ENCODE measurements around the gene KLK3.

Gene KLK3

DNA sequence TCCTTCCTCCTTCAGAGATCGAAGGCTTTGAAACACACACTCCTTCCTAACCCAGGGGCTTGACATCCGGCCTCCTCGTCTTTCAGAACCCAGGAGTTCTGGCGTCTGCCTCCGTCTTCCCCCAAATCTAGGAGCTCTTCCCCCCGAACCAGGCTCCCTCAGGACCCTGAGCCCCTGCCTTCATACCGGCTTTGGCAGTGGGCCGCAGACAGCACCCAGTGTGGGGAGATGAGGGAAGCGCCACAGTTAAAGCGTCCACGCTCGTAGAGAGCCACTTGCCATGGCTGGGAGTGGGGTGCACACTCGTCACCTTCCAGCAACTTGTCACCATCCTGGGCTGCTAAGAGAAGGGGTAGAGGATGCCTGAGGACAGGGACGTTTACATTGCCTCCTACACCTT is 27.2 kb upstream of the KLK3 start:
- Histone ChIP-seq H3K9me3 (replicated peaks in 1 of 2; ENCODE audit: control insufficient read depth in 2 of 2, insufficient read depth in 1 of 2, low read depth in 1 of 2, low read length in 2 of 2) (peaks cover 0 to 6% of the 10 kb centered on the region in 2 donors), H3K18ac (ENCODE audit: low read length) (peak overlapping the region; percentile 67), H2BK12ac (ENCODE audit: low read length) (no peak overlapping the region), H3K27me3 (ENCODE audit: control insufficient read depth in 3 of 3, insufficient read depth in 3 of 3, low read depth in 1 of 3, low read length in 3 of 3) (peaks cover 0 to 27% (median 5%) of the 10 kb centered on the region in 3 experiments), H3K27ac (replicated peaks; ENCODE audit: low read length) (no peak overlapping the region), H3K14ac (ENCODE audit: low read length) (no peak overlapping the region), H3K9ac (ENCODE audit: low read depth, low read length, poor library complexity) (no peak overlapping the region), H3K23ac (ENCODE audit: low read depth, low read length, poor library complexity) (peak overlapping the region; percentile 67), H3K4me1 (ENCODE audit: control insufficient read depth in 2 of 2, insufficient read depth in 1 of 2, low read depth in 1 of 2, low read length in 2 of 2) (peaks cover 0 to 3% of the 10 kb centered on the region in 2 donors), H2AFZ (ENCODE audit: low read length) (no peak overlapping the region), H3K36me3 (replicated peaks in 1 of 2; ENCODE audit: control insufficient read depth in 2 of 2, insufficient read depth in 2 of 2, low read length in 2 of 2) (no peaks in the 10 kb centered on the region), H4K8ac (ENCODE audit: low read depth, low read length) (no peak overlapping the region), H3K4ac (ENCODE audit: low read length) (peak overlapping the region; percentile 17), H2BK15ac (ENCODE audit: low read length) (no peak overlapping the region), H3K79me1 (ENCODE audit: low read depth, low read length) (no peaks in the 10 kb centered on the region), H3K4me3 (ENCODE audit: low read length in 2 of 2) (no peak overlapping the region), H2AK5ac (ENCODE audit: low read depth, low read length) (no peak overlapping the region), H4K91ac (ENCODE audit: low read depth, low read length, poor library complexity) (no peak overlapping the region), H2BK5ac (ENCODE audit: low read length) (no peak overlapping the region), H3K4me2 (ENCODE audit: insufficient read depth, low read length, poor library complexity, severe bottlenecking) (no peak overlapping the region), H2BK120ac (ENCODE audit: low read depth, low read length) (no peak overlapping the region)
- DNase-seq (ENCODE audit: low spot score) = no peak
- WGBS, 2 donors (ENCODE audit: extremely low coverage in 2 of 2, insufficient read length in 2 of 2, insufficient replicate concordance in 1 of 2) = no CpG with 5 or more reads among the region's 14 CpGs

DNA sequence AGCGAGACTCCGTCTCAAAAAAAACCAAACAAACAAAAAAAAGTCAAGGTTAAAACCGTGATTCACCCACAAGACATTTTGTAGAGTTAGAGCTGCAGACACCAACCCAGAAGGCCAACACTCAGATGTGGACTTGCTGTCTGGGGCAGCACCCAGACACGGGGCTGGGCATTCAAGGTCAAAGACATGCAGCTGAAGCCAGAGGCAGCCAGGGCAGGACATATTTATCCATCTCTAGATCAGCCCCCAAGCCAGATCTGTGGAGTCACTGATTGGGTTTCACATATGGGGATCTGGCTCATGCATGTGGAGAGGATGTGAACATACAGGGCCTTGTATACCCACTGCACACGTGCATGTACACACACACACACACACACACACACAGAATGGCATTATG is 24.9 kb upstream of the KLK3 start:
- Histone ChIP-seq H2AK5ac (ENCODE audit: low read depth, low read length) (no peak overlapping the region), H3K36me3 (replicated peaks in 1 of 2; ENCODE audit: control insufficient read depth in 2 of 2, insufficient read depth in 2 of 2, low read length in 2 of 2) (no peaks in the 10 kb centered on the region), H2AFZ (ENCODE audit: low read length) (no peak overlapping the region), H4K91ac (ENCODE audit: low read depth, low read length, poor library complexity) (no peak overlapping the region), H2BK12ac (ENCODE audit: low read length) (no peak overlapping the region), H3K4me2 (ENCODE audit: insufficient read depth, low read length, poor library complexity, severe bottlenecking) (no peak overlapping the region), H3K27me3 (ENCODE audit: control insufficient read depth in 3 of 3, insufficient read depth in 3 of 3, low read depth in 1 of 3, low read length in 3 of 3) (peaks cover 0 to 11% (median 9%) of the 10 kb centered on the region in 3 experiments), H3K9me3 (replicated peaks in 1 of 2; ENCODE audit: control insufficient read depth in 2 of 2, insufficient read depth in 1 of 2, low read depth in 1 of 2, low read length in 2 of 2) (peaks cover under 1 to 6% of the 10 kb centered on the region in 2 donors), H3K4ac (ENCODE audit: low read length) (no peak overlapping the region), H3K23ac (ENCODE audit: low read depth, low read length, poor library complexity) (no peak overlapping the region), H4K8ac (ENCODE audit: low read depth, low read length) (no peak overlapping the region), H2BK120ac (ENCODE audit: low read depth, low read length) (no peak overlapping the region), H3K18ac (ENCODE audit: low read length) (no peak overlapping the region), H3K9ac (ENCODE audit: low read depth, low read length, poor library complexity) (no peak overlapping the region), H2BK5ac (ENCODE audit: low read length) (no peak overlapping the region), H3K27ac (replicated peaks; ENCODE audit: low read length) (no peak overlapping the region), H3K79me1 (ENCODE audit: low read depth, low read length) (no peaks in the 10 kb centered on the region), H2BK15ac (ENCODE audit: low read length) (no peak overlapping the region), H3K14ac (ENCODE audit: low read length) (no peak overlapping the region), H3K4me1 (ENCODE audit: control insufficient read depth in 2 of 2, insufficient read depth in 1 of 2, low read depth in 1 of 2, low read length in 2 of 2) (peaks cover 0 to 3% of the 10 kb centered on the region in 2 donors), H3K4me3 (ENCODE audit: low read length in 2 of 2) (peak overlapping the region in 1 of 2 donors; percentile 57)
- DNase-seq (ENCODE audit: low spot score) = no peak
- WGBS, 2 donors (ENCODE audit: extremely low coverage in 2 of 2, insufficient read length in 2 of 2, insufficient replicate concordance in 1 of 2) = no CpG with 5 or more reads among the region's 5 CpGs

DNA sequence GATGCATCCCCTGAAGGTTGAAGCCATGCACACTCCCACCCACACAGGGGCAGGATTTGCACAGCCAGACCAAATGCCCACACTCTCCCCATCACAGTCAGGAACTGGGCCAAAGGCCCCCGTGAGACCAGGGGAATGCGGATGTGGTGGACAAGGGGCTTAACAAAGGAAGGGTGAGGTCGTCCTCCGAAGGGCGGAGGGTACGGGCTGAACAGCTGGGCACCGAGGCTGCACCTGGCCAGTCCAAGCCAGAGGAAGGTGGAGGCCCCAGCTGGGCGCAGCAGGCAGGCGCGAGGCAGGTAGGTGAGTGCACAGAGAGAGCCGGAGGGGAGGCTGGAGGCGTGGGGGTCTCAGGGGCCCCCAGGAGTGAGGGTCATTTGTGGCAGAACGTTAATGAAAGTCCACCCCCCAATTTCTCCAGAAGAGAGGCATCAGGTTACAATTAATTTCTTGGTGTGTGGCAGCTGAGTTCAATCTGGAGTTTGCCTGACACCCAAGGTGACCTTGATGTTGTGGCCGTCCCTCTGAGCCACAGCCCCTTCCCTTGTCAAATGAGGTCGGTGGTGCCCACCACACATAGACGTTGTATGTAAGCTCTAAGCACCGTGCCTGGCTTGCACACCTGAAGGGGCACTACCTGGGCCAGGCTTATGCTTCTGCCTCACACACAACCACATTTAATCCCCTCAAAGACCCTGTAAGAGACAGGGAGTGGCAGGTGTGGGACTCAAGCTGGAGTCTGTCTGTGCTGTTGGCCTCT is 24.3 kb upstream of the KLK3 start:
- no peak overlapping the region for H2BK12ac ChIP-seq (ENCODE audit: low read length)
- peak overlapping the region; percentile 25 for H3K23ac ChIP-seq (ENCODE audit: low read depth, low read length, poor library complexity)
- no peak overlapping the region for H3K4me2 ChIP-seq (ENCODE audit: insufficient read depth, low read length, poor library complexity, severe bottlenecking)
- no peaks in the 10 kb centered on the region for H3K79me1 ChIP-seq (ENCODE audit: low read depth, low read length)
- peak overlapping the region in 1 of 2 donors; percentile 57 for H3K4me3 ChIP-seq (ENCODE audit: low read length in 2 of 2)
- no peak overlapping the region for H2AFZ ChIP-seq (ENCODE audit: low read length)
- H2AK5ac ChIP-seq (ENCODE audit: low read depth, low read length) = no peak overlapping the region
- H3K14ac ChIP-seq (ENCODE audit: low read length) = no peak overlapping the region
- H3K4me1 ChIP-seq (ENCODE audit: control insufficient read depth in 2 of 2, insufficient read depth in 1 of 2, low read depth in 1 of 2, low read length in 2 of 2) = peaks cover 0 to 3% of the 10 kb centered on the region in 2 donors
- H2BK5ac ChIP-seq (ENCODE audit: low read length) = no peak overlapping the region
- H3K4ac ChIP-seq (ENCODE audit: low read length) = no peak overlapping the region
- H3K27ac ChIP-seq (replicated peaks; ENCODE audit: low read length) = no peak overlapping the region
- H3K27me3 ChIP-seq (ENCODE audit: control insufficient read depth in 3 of 3, insufficient read depth in 3 of 3, low read depth in 1 of 3, low read length in 3 of 3) = peaks cover 0 to 18% (median 15%) of the 10 kb centered on the region in 3 experiments
- DNase-seq (ENCODE audit: low spot score) = no peak
- no peak overlapping the region for H4K8ac ChIP-seq (ENCODE audit: low read depth, low read length)
- no peak overlapping the region for H2BK120ac ChIP-seq (ENCODE audit: low read depth, low read length)
- WGBS, 2 donors (ENCODE audit: extremely low coverage in 2 of 2, insufficient read length in 2 of 2, insufficient replicate concordance in 1 of 2) = no CpG with 5 or more reads among the region's 17 CpGs
- no peak overlapping the region for H4K91ac ChIP-seq (ENCODE audit: low read depth, low read length, poor library complexity)
- H2BK15ac ChIP-seq (ENCODE audit: low read length) = no peak overlapping the region
- H3K9me3 ChIP-seq (replicated peaks in 1 of 2; ENCODE audit: control insufficient read depth in 2 of 2, insufficient read depth in 1 of 2, low read depth in 1 of 2, low read length in 2 of 2) = peaks cover 4 to 6% of the 10 kb centered on the region in 2 donors
- H3K36me3 ChIP-seq (replicated peaks in 1 of 2; ENCODE audit: control insufficient read depth in 2 of 2, insufficient read depth in 2 of 2, low read length in 2 of 2) = no peaks in the 10 kb centered on the region
- no peak overlapping the region for H3K9ac ChIP-seq (ENCODE audit: low read depth, low read length, poor library complexity)
- H3K18ac ChIP-seq (ENCODE audit: low read length) = no peak overlapping the region

DNA sequence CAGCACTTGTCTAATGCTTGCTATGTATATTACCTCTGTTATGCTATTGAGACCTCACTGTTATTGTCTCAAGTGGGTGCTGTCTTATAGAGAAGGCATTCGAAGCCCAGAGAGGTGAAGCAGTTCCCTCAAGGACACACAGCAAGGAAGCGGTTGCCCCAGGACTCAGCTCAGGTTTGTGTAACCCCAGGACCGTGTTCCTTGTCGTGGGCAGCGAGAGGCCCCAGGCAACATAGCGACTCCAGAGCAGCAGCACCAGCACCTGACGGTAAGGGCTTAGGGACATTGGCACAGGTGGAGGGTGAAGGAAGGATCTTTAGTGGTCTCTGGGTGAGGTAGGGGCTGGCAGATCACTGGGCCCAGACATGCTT is 23.7 kb upstream of the KLK3 start:
- H3K4me3 ChIP-seq (ENCODE audit: low read length in 2 of 2) = peak overlapping the region in 1 of 2 donors; percentile 15
- no peak overlapping the region for H2AFZ ChIP-seq (ENCODE audit: low read length)
- no peak overlapping the region for H3K27ac ChIP-seq (replicated peaks; ENCODE audit: low read length)
- H3K36me3 ChIP-seq (replicated peaks in 1 of 2; ENCODE audit: control insufficient read depth in 2 of 2, insufficient read depth in 2 of 2, low read length in 2 of 2) = no peaks in the 10 kb centered on the region
- H3K9me3 ChIP-seq (replicated peaks in 1 of 2; ENCODE audit: control insufficient read depth in 2 of 2, insufficient read depth in 1 of 2, low read depth in 1 of 2, low read length in 2 of 2) = peaks cover 4 to 6% of the 10 kb centered on the region in 2 donors
- H3K9ac ChIP-seq (ENCODE audit: low read depth, low read length, poor library complexity) = no peak overlapping the region
- H3K18ac ChIP-seq (ENCODE audit: low read length) = no peak overlapping the region
- H2BK120ac ChIP-seq (ENCODE audit: low read depth, low read length) = no peak overlapping the region
- no peak overlapping the region for H3K14ac ChIP-seq (ENCODE audit: low read length)
- H3K27me3 ChIP-seq (ENCODE audit: control insufficient read depth in 3 of 3, insufficient read depth in 3 of 3, low read depth in 1 of 3, low read length in 3 of 3) = peaks cover 0 to 23% (median 20%) of the 10 kb centered on the region in 3 experiments
- no peak overlapping the region for H3K4ac ChIP-seq (ENCODE audit: low read length)
- no peak overlapping the region for H3K4me2 ChIP-seq (ENCODE audit: insufficient read depth, low read length, poor library complexity, severe bottlenecking)
- no peak overlapping the region for H2AK5ac ChIP-seq (ENCODE audit: low read depth, low read length)
- H2BK12ac ChIP-seq (ENCODE audit: low read length) = no peak overlapping the region
- H2BK5ac ChIP-seq (ENCODE audit: low read length) = no peak overlapping the region
- no peak overlapping the region for H4K91ac ChIP-seq (ENCODE audit: low read depth, low read length, poor library complexity)
- DNase-seq (ENCODE audit: low spot score) = no peak
- WGBS, 2 donors (ENCODE audit: extremely low coverage in 2 of 2, insufficient read length in 2 of 2, insufficient replicate concordance in 1 of 2) = no CpG with 5 or more reads among the region's 7 CpGs
- peaks cover 0 to 3% of the 10 kb centered on the region in 2 donors for H3K4me1 ChIP-seq (ENCODE audit: control insufficient read depth in 2 of 2, insufficient read depth in 1 of 2, low read depth in 1 of 2, low read length in 2 of 2)
- no peaks in the 10 kb centered on the region for H3K79me1 ChIP-seq (ENCODE audit: low read depth, low read length)
- H3K23ac ChIP-seq (ENCODE audit: low read depth, low read length, poor library complexity) = no peak overlapping the region
- no peak overlapping the region for H2BK15ac ChIP-seq (ENCODE audit: low read length)
- no peak overlapping the region for H4K8ac ChIP-seq (ENCODE audit: low read depth, low read length)
